ENCODE results near the gene ZNF692. TPM values are rescaled to one million over a fixed set of nuclear protein-coding genes. Genes with fewer than 3 reads are reported as not detected.
A peak's percentile ranks its signal among the peaks of the same experiment; 100 is the strongest.

The ZNF692 gene
- total RNA-seq (ENCODE audit: low replicate concordance): 37.8 and 84.9 TPM in 2 replicates

- H3K36me3 Mint-ChIP-seq: peaks cover 12% of the 10 kb centered on the region
- peak within 1 kb of the TSS; percentile 60 for H2AFZ ChIP-seq (replicated peaks)
- H3K9ac ChIP-seq: peak within 1 kb of the TSS; percentile 43
- peaks cover 44% of the 10 kb centered on the region for H3K27me3 ChIP-seq
- no peaks in the 10 kb centered on the region for H3K9me3 ChIP-seq (ENCODE audit: low read depth)
- peaks cover 23% of the 10 kb centered on the region for H3K4me1 ChIP-seq
- peaks cover 14% of the 10 kb centered on the region for H3K27me3 Mint-ChIP-seq (ENCODE audit: insufficient read depth, low read depth)
- H3K4me3 Mint-ChIP-seq: peak within 1 kb of the TSS; percentile 93
- peaks cover 13% of the 10 kb centered on the region for H3K79me2 ChIP-seq (ENCODE audit: low read depth)
- H3K4me1 Mint-ChIP-seq: peaks cover 35% of the 10 kb centered on the region
- H3K27ac ChIP-seq: peak within 1 kb of the TSS; percentile 65
- H3F3A ChIP-seq (ENCODE audit: low read depth): peaks cover 17% of the 10 kb centered on the region
- peak within 1 kb of the TSS; percentile 53 for H3K4me3 ChIP-seq
- H3K27ac Mint-ChIP-seq: peak within 1 kb of the TSS; percentile 94
- peak within 1 kb of the TSS; percentile 85 for H3K4me2 ChIP-seq
- no peaks in the 10 kb centered on the region for H3K36me3 ChIP-seq
- H3K9me3 Mint-ChIP-seq: no peaks in the 10 kb centered on the region
- DNase-seq (ENCODE audit: low spot score): peak; percentile 98
- H4K20me1 ChIP-seq (ENCODE audit: low read depth): no peaks in the 10 kb centered on the region
- TF ChIP-seq EZH2 (IDR thresholded peaks at IDR 0.05) (no peak), CTCF (IDR thresholded peaks at IDR 0.05) (no peak), EZH2phosphoT487 (IDR thresholded peaks at IDR 0.05) (no peak)
Observed at GRCh38 chr1:248858891-248859889, at the start of gene ZNF692. Gene ZNF692, minus strand, starts transcription at chr1:248859085. Its CDS starts 776 bp downstream, at chr1:248858309.

GRCh38 chr1:248906753-248907661 is 48.1 kb upstream of the ZNF692 start:
- Histone ChIP-seq H3F3A (ENCODE audit: low read depth) (peaks cover 31% of the 10 kb centered on the region), H3K4me3 (peak overlapping the region; percentile 62), H3K9me3 (ENCODE audit: low read depth) (no peaks in the 10 kb centered on the region), H3K27ac (peak overlapping the region; percentile 98), H3K36me3 (no peaks in the 10 kb centered on the region), H3K4me2 (peak overlapping the region; percentile 85), H3K27me3 (no peaks in the 10 kb centered on the region), H3K4me1 (peaks cover 25% of the 10 kb centered on the region), H2AFZ (replicated peaks) (peak overlapping the region; percentile 15), H4K20me1 (ENCODE audit: low read depth) (no peaks in the 10 kb centered on the region), H3K79me2 (ENCODE audit: low read depth) (peaks cover 46% of the 10 kb centered on the region), H3K9ac (peak overlapping the region; percentile 83)
- Mint-ChIP-seq H3K36me3 (peaks cover 25% of the 10 kb centered on the region), H3K27ac (peak overlapping the region; percentile 100), H3K27me3 (ENCODE audit: insufficient read depth, low read depth) (peaks cover 6% of the 10 kb centered on the region), H3K9me3 (peaks cover 9% of the 10 kb centered on the region), H3K4me1 (peaks cover 27% of the 10 kb centered on the region), H3K4me3 (peak overlapping the region; percentile 94)
- TF ChIP-seq CTCF (IDR thresholded peaks at IDR 0.05): no peak
- no peak for TF ChIP-seq EZH2phosphoT487 (IDR thresholded peaks at IDR 0.05)
- no peak for TF ChIP-seq EZH2 (IDR thresholded peaks at IDR 0.05)
- peak; percentile 39 for DNase-seq (ENCODE audit: low spot score)

- H3K27me3 Mint-ChIP-seq (ENCODE audit: insufficient read depth, low read depth): peaks cover 6% of the 10 kb centered on the region
- Histone ChIP-seq H3K27ac (peak within 1 kb of the TSS; percentile 98), H3K36me3 (no peaks in the 10 kb centered on the region), H3K9ac (peak within 1 kb of the TSS; percentile 83), H3K27me3 (peaks cover 3% of the 10 kb centered on the region), H3K4me2 (peak within 1 kb of the TSS; percentile 85), H3F3A (ENCODE audit: low read depth) (peaks cover 31% of the 10 kb centered on the region), H3K4me1 (peaks cover 25% of the 10 kb centered on the region), H3K4me3 (peak within 1 kb of the TSS; percentile 62), H2AFZ (replicated peaks) (peak within 1 kb of the TSS; percentile 98), H4K20me1 (ENCODE audit: low read depth) (no peaks in the 10 kb centered on the region), H3K9me3 (ENCODE audit: low read depth) (no peaks in the 10 kb centered on the region), H3K79me2 (ENCODE audit: low read depth) (peaks cover 42% of the 10 kb centered on the region)
- TF ChIP-seq CTCF (IDR thresholded peaks at IDR 0.05): peak; percentile 73
- no peak for TF ChIP-seq EZH2phosphoT487 (IDR thresholded peaks at IDR 0.05)
- peaks cover 27% of the 10 kb centered on the region for H3K4me1 Mint-ChIP-seq
- H3K36me3 Mint-ChIP-seq: peaks cover 23% of the 10 kb centered on the region
- H3K9me3 Mint-ChIP-seq: peaks cover 8% of the 10 kb centered on the region
- DNase-seq (ENCODE audit: low spot score): peak; percentile 97
- peak within 1 kb of the TSS; percentile 94 for H3K4me3 Mint-ChIP-seq
- peak within 1 kb of the TSS; percentile 100 for H3K27ac Mint-ChIP-seq
Observed at GRCh38 chr1:248906009-248906752, 47.3 kb upstream of the ZNF692 start, which contains the start of gene PGBD2. Gene PGBD2, plus strand, starts transcription at chr1:248906235. Its CDS starts 7,628 bp downstream, at chr1:248913863.

Data from neural progenitor cell (in vitro differentiated cells).